HepG2 (cell line): ENCODE measurements around the gene DHRS1. TPM values are rescaled to one million over a fixed set of nuclear protein-coding genes. Genes with fewer than 3 reads are reported as not detected.

ENCODE experiments used
- CHD4 ChIP-seq: fragments of 200-600 bp; sonication (generic); IDR thresholded peaks from 2 replicates; pipeline ENCODE4 v1.7.0; 2017; ENCODE audit warnings: mild to moderate bottlenecking, low read length, borderline replicate concordance
- GATAD1 ChIP-seq: IDR thresholded peaks from 2 replicates; pipeline ENCODE4 v1.6.1; 2016; ENCODE audit warnings: missing genetic modification reagents, missing compliant biosample characterization
- GZF1 ChIP-seq: sonication (generic); formaldehyde crosslinking; IDR thresholded peaks from 2 replicates; pipeline ENCODE4 v1.5.1; 2020; ENCODE audit warnings: mild to moderate bottlenecking, missing genetic modification reagents
- HDAC6 ChIP-seq: fragments of 200-600 bp; sonication (generic); IDR thresholded peaks from 2 replicates; pipeline ENCODE4 v1.7.0; 2017; ENCODE audit warnings: mild to moderate bottlenecking, antibody characterized with exemption, low read length, low read depth
- HES4 ChIP-seq: sonication (generic); formaldehyde crosslinking; IDR thresholded peaks from 2 replicates; pipeline ENCODE4 v1.9.0; 2021; ENCODE audit warnings: mild to moderate bottlenecking, missing genetic modification reagents, borderline replicate concordance
- PHB2 ChIP-seq: fragments of 450-650 bp; IDR thresholded peaks from 2 replicates; pipeline ENCODE4 v1.6.1; 2018; ENCODE audit not compliant: partially characterized antibody
- PLSCR1 ChIP-seq: sonication (generic); formaldehyde crosslinking; IDR thresholded peaks from 2 replicates; pipeline ENCODE4 v1.5.0; 2020; ENCODE audit warnings: missing genetic modification reagents, mild to moderate bottlenecking, borderline replicate concordance
- SNAPC2 ChIP-seq: sonication (generic); formaldehyde crosslinking; IDR thresholded peaks from 2 replicates; pipeline ENCODE4 v1.8.1; 2022; ENCODE audit warnings: mild to moderate bottlenecking, missing genetic modification reagents
- SP140L ChIP-seq: sonication (generic); formaldehyde crosslinking; IDR thresholded peaks from 2 replicates; pipeline ENCODE4 v1.4.0; 2020; ENCODE audit warnings: missing genetic modification reagents, borderline replicate concordance
- TP53 ChIP-seq: sonication (generic); formaldehyde crosslinking; conservative IDR thresholded peaks from 2 replicates; pipeline ENCODE4 v1.4.0; 2020; ENCODE audit warnings: missing genetic modification reagents
- ZFAT ChIP-seq: sonication (generic); formaldehyde crosslinking; conservative IDR thresholded peaks from 2 replicates; pipeline ENCODE4 v1.8.1; 2023; ENCODE audit warnings: missing genetic modification reagents, inconsistent platforms
- ZKSCAN8 ChIP-seq: IDR thresholded peaks from 2 replicates; pipeline ENCODE4 v1.6.1; 2016; ENCODE audit warnings: borderline replicate concordance, missing genetic modification reagents, missing compliant biosample characterization
- ZNF274 ChIP-seq: sonication (generic); formaldehyde crosslinking; IDR thresholded peaks from 2 replicates; pipeline ENCODE4 v1.5.1; 2020; ENCODE audit warnings: mild to moderate bottlenecking, missing genetic modification reagents
- ZNF598 ChIP-seq: sonication (generic); formaldehyde crosslinking; IDR thresholded peaks from 2 replicates; pipeline ENCODE4 v1.5.1; 2020; ENCODE audit warnings: mild to moderate bottlenecking, missing genetic modification reagents, borderline replicate concordance
- ZNF660 ChIP-seq: sonication (generic); formaldehyde crosslinking; IDR thresholded peaks from 2 replicates; pipeline ENCODE4 v1.5.1; 2020; ENCODE audit warnings: mild to moderate bottlenecking, low read depth, missing genetic modification reagents, borderline replicate concordance
- ZNF709 ChIP-seq: sonication (generic); formaldehyde crosslinking; IDR thresholded peaks from 2 replicates; pipeline ENCODE4 v1.5.0; 2020; ENCODE audit warnings: mild to moderate bottlenecking, missing genetic modification reagents
- polyA plus RNA-seq, 8 experiments: library from polyadenylated mRNA; depleted of rRNA in 3 of 8; stranded (reverse) in 7 of 8; unstranded in 1 of 8; fragments of >200 nt; fragmentation: Illumina TruSeq in 4 of 8; extraction: Trizol in 4 of 8; gene quantifications; 2 replicates each; pipeline versions ENCODE4 v1.2.1 to v1.2.3, GENCODE V29; 2011 to 2016; ENCODE audit warnings: low read depth in 4 of 8, missing spikeins in 1 of 8, mixed read lengths in 1 of 8; ENCODE audit not compliant: insufficient read depth in 1 of 8
- total RNA-seq, 5 experiments: library from RNA; depleted of rRNA; stranded (reverse); fragments of >200 nt; fragmentation: Illumina TruSeq; extraction: Trizol; gene quantifications; 2 replicates each; pipeline ENCODE4 v1.2.3, GENCODE V29; 2016; ENCODE audit warnings: low read depth in 1 of 5
- TF ChIP-seq, protein P1 (sequence below): sonication (generic); formaldehyde crosslinking; IDR thresholded peaks from 2 replicates; pipeline ENCODE4 v1.5.0; 2020; ENCODE audit warnings: missing genetic modification reagents
- TF ChIP-seq, protein P2 (sequence below): IDR thresholded peaks from 2 replicates; pipeline ENCODE4 v1.6.1; 2016; ENCODE audit warnings: missing compliant biosample characterization, missing genetic modification reagents, borderline replicate concordance
- TF ChIP-seq, protein P3 (sequence below): sonication (generic); formaldehyde crosslinking; IDR thresholded peaks from 2 replicates; pipeline ENCODE4 v1.8.1; 2023; ENCODE audit warnings: mild to moderate bottlenecking, missing genetic modification reagents
- TF ChIP-seq, protein P4 (sequence below): sonication (generic); formaldehyde crosslinking; IDR thresholded peaks from 2 replicates; pipeline ENCODE4 v1.5.1; 2020; ENCODE audit warnings: missing genetic modification reagents, mild to moderate bottlenecking, borderline replicate concordance

The DHRS1 gene
- total and polyA plus RNA-seq, 2 of the 13 experiments (the other 11 are each of a cell fraction or from before 2014, with no cell fraction given), result 49.8 to 60.8 TPM

DNA sequence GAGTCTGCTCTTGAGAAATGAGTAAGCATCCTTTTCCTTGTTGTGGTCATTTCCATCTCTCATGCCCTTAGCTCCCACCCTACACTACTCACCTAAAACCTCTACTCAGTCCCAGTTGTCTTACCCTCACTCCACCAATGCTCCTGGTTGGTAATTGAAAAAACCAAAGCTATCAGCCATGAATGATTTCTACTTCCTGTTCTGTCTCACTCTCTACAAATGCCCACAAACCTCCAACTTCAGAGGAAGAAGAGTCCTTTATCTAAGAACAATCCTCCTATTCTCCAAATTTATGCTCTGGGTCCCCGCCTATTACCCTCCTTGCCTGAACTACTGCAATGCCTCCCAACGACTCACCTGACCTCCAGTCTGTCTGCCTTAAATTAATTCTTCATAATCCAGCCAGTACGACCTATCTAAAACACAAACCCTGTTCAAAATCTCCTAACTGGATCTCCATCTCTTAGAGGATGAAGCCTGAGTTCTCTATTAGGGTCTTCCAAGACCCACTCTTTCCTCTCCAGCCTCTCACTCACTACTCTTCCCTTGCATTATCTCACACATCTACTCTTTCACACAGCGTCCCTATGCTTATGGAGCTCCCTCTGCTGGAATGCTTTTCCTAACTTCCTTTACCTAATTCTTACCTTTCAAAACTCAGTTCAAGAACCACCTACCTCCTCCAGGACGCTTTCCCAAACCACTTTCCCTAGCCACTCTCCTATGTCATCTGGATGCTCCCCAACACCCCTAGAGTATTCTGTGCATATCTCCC, 2.2 kb downstream of the DHRS1 start (continued):
- TF ChIP-seq, protein P1, sequence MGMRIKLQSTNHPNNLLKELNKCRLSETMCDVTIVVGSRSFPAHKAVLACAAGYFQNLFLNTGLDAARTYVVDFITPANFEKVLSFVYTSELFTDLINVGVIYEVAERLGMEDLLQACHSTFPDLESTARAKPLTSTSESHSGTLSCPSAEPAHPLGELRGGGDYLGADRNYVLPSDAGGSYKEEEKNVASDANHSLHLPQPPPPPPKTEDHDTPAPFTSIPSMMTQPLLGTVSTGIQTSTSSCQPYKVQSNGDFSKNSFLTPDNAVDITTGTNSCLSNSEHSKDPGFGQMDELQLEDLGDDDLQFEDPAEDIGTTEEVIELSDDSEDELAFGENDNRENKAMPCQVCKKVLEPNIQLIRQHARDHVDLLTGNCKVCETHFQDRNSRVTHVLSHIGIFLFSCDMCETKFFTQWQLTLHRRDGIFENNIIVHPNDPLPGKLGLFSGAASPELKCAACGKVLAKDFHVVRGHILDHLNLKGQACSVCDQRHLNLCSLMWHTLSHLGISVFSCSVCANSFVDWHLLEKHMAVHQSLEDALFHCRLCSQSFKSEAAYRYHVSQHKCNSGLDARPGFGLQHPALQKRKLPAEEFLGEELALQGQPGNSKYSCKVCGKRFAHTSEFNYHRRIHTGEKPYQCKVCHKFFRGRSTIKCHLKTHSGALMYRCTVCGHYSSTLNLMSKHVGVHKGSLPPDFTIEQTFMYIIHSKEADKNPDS (CRISPR knock-in tag), result no peak
- TF ChIP-seq PLSCR1, result 0 out of 2 replicates have a peak, but pooled peaks have one; percentile 65
- no peak for TF ChIP-seq HDAC6
- peak; percentile 14; the same call in 1 of the 2 replicates for TF ChIP-seq GZF1
- TF ChIP-seq GATAD1 (CRISPR knock-in tag), result peak; percentile 77; the same call in 1 of the 2 replicates
- TF ChIP-seq ZKSCAN8 (CRISPR knock-in tag), result 0 out of 2 replicates have a peak, but pooled peaks have one; percentile 51
- no peak for TF ChIP-seq PHB2
- TF ChIP-seq, protein P2, sequence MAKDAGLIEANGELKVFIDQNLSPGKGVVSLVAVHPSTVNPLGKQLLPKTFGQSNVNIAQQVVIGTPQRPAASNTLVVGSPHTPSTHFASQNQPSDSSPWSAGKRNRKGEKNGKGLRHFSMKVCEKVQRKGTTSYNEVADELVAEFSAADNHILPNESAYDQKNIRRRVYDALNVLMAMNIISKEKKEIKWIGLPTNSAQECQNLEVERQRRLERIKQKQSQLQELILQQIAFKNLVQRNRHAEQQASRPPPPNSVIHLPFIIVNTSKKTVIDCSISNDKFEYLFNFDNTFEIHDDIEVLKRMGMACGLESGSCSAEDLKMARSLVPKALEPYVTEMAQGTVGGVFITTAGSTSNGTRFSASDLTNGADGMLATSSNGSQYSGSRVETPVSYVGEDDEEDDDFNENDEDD, result peak; percentile 48; the same call in 1 of the 2 replicates
- TF ChIP-seq SNAPC2, result peak; percentile 53; the same call in 1 of the 2 replicates
- TF ChIP-seq SP140L (CRISPR knock-in tag), result 0 out of 2 replicates have a peak, but pooled peaks have one; percentile 51
- TF ChIP-seq ZNF660, result no peak
- TF ChIP-seq, protein P3, sequence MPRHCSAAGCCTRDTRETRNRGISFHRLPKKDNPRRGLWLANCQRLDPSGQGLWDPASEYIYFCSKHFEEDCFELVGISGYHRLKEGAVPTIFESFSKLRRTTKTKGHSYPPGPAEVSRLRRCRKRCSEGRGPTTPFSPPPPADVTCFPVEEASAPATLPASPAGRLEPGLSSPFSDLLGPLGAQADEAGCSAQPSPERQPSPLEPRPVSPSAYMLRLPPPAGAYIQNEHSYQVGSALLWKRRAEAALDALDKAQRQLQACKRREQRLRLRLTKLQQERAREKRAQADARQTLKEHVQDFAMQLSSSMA (CRISPR knock-in tag), result no peak
- no peak for TF ChIP-seq CHD4
- TF ChIP-seq ZNF709 (CRISPR knock-in tag), result no peak
- no peak for TF ChIP-seq ZNF598 (CRISPR knock-in tag)
- no peak for TF ChIP-seq HES4 (CRISPR knock-in tag)
- TF ChIP-seq TP53 (CRISPR knock-in tag), result no peak
- TF ChIP-seq ZNF274 (CRISPR knock-in tag), result no peak
- TF ChIP-seq ZFAT (CRISPR knock-in tag), result no peak
- TF ChIP-seq, protein P4, sequence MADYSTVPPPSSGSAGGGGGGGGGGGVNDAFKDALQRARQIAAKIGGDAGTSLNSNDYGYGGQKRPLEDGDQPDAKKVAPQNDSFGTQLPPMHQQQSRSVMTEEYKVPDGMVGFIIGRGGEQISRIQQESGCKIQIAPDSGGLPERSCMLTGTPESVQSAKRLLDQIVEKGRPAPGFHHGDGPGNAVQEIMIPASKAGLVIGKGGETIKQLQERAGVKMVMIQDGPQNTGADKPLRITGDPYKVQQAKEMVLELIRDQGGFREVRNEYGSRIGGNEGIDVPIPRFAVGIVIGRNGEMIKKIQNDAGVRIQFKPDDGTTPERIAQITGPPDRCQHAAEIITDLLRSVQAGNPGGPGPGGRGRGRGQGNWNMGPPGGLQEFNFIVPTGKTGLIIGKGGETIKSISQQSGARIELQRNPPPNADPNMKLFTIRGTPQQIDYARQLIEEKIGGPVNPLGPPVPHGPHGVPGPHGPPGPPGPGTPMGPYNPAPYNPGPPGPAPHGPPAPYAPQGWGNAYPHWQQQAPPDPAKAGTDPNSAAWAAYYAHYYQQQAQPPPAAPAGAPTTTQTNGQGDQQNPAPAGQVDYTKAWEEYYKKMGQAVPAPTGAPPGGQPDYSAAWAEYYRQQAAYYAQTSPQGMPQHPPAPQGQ, result peak; percentile 73; the same call in 1 of the 2 replicates
